T1000 (cell line): ENCODE data around the gene LCOR.

ENCODE experiments used
- DNase-seq: peaks from one replicate; lab custom pipeline; 2025; ENCODE audit warnings: mixed read lengths; lab: John Stamatoyannopoulos, UW

Gene LCOR

GRCh38 chr10:97012470-97012869 is 180.4 kb downstream of the LCOR start:
- no peak for DNase-seq

DNA sequence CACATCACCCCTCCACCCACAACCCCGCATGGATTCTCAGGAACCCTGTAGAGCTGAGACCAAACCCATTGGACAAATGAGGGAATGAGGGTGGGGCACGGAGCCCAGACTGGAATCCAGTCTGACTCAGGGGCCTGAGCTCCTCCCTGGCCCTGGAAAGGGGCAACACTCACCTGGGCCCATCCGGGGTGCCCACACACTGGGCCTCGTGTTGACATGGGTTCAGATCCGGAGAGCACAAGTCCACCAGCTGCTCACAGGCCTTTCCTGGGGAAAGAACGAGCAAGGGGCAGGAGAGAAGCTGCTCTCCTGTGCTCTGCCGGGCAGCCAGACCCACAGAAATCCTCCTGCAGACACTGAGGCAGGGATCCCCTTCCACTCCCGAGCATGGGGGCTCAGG is 181.5 kb downstream of the LCOR start:
- DNase-seq, result no peak

DNA sequence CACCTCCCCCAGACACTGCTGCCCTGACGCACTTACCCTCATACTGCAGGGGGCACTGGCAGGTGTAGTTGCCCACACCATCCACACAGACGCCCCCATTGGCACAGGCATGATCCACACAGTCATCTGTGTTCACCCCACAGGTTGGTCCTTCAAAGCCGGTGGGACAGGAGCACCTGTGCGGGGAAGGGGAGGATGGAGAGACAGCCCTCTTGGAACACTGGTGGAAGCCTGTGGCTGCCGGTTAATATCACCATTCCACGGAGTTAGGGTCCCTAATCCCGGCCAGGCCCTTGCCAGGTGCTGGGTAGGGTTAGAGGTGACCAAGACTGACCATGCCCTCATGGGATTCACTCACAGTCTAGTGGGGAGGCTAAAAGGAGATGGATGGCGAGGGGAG is 181.9 kb downstream of the LCOR start:
- DNase-seq, result no peak

DNA sequence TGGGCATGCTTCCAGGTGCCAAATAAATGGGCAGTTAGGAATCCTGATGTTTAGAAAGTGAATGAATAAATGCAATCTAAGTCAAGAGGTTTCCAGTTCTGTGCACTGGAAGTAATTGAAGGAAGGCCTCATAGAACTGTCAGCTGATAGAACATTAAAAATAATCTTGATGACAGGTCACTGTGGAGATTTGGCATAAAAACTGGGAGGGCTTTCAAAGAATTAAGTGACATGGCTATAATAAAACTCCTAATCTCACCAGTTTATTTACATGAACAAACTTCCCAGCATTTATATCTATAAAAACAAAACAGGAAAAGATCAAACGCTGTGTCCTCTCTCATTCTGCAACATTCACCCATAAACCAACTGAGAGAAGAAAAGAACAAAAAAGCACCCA is 183.1 kb downstream of the LCOR start:
- no peak for DNase-seq

DNA sequence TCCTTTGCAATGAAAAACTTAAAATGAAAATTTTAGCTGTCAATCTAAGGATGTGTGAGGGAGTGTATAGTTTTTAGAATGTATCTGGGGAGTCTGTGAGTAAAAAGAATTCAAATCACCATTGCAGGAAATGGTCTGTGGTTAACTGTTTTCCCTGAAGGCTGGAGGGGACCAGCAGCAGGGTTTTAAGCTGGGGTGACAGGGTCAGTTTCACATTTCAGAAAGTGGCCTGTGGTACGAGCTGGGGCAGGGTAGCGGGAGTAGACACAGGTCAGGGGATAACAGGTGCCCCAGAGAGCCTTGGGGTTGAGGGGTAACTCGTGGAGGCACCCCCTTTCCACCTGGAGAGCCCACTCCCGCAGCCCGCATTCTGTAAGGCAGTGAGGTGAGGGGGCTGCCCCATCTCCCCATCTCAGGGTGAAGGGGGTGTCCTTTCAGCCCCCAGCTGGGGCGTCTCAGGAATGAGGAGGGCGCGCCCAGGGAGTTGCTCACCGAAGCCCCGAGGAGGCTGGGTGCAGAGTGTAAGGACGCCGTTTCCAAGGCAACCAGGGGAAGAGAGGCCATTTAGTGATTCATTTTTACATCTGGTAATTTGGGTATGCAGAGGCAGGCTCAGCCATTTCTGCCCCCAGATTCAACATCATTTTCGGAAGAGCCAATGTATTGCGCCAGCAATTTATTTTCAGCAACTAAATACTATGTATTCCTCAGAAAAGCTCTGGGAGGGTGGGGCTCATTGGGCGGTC is 184.8 kb downstream of the LCOR start:
- DNase-seq, result no peak

GRCh38 chr10:97017474-97017903 is 185.4 kb downstream of the LCOR start:
- no peak for DNase-seq

DNA sequence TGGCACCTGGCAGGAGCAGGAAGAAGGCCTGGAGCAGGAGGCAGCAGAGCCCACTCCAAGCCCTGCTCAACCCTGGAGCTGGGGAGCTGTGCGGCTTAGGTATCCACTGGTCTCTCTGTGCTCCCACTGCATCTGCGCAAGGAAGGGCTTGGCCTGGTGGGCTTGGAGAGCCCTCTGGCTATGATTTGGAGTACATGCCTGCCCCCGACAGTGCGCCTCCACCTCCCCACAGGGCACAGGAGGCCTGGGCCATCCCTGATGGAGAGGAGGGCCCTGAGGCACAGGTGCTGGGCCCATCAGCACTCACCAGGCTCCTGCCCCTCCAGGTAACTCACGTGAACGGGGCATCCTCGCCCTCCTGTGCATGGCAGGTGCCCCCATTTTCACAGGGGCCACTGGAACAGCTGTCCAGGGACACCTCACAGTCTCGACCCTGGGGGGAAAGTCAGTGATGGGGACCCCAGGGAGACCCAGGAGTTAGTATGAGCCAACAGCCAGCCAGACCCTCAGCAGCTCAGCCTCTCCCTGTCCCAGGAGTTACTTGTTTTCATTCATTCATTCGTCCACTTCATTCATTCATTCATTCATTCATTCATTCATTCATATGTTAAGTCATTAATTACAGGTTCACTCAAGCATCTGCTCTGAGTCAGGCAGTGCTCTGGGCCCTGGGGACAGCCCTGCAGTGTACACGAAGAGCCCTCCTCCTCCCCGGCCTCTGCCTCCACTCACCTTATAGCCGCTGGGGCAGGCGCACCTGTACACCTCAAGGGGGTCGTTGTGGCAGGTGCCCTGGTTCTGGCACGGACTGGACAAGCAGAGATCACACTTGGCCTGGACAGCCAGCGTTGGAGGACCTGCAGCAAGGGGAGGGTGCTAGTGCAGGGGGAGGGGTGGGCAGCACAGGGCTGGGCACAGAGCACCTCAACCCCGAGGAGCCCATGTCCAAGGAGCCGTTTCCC is 186.4 kb downstream of the LCOR start:
- DNase-seq, result no peak

- DNase-seq, result no peak
Measured at GRCh38 chr10:97019213-97019844, 187.2 kb downstream of the LCOR start.

GRCh38 chr10:97020452-97021400 is 188.6 kb downstream of the LCOR start:
- DNase-seq, result no peak

DNA sequence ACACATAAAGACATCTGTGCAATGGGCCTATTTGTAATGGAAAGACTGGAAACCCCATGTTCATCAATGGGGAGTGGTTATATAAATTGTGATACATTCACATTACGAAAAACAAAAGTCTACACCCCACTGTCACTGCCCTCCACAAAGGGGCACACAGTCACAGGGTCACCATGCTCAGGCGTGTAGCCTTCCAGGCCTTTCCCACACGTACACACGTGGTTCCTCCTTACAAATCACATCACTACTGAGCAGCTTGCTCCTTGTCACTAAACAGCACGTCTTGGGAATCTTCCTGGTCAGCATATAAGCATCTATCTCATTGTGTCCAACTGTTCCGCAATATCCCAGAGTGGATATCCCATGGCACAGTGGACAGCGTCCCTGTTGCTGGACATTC is 190.5 kb downstream of the LCOR start:
- DNase-seq, result no peak

- no peak for DNase-seq
Measured at GRCh38 chr10:97023401-97024167, 191.5 kb downstream of the LCOR start.

GRCh38 chr10:97024168-97025073 is 192.3 kb downstream of the LCOR start:
- peak; percentile 71 for DNase-seq

GRCh38 chr10:97025613-97026242 is 193.6 kb downstream of the LCOR start:
- no peak for DNase-seq

- DNase-seq, result peak; percentile 26
Measured at GRCh38 chr10:97028126-97028831, 196.2 kb downstream of the LCOR start.

GRCh38 chr10:97028832-97029178 is 196.7 kb downstream of the LCOR start:
- no peak for DNase-seq

- DNase-seq, result no peak
Measured at GRCh38 chr10:97029271-97029670, 197.2 kb downstream of the LCOR start.

GRCh38 chr10:97030894-97031293 is 198.8 kb downstream of the LCOR start:
- DNase-seq, result no peak

- no peak for DNase-seq
Measured at GRCh38 chr10:97031459-97031858, 199.4 kb downstream of the LCOR start.

DNA sequence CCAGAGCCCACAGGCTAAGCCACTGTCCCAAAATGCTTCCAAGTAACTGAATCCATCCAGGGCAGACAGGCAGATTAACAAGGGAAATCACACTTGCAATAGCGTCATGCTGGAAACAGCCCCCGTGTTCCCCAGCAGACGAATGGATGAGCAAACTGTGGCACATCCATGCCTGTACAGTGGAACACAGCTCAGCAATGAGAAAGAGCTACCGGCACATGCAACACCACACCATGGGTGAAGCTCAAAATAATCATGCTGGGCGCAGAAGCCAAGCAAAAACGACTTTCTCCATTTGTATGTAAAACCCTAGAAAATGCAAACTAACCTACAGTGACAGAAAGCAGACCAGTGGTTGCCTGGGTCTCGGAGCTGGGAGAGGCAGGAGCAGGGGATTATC is 200.5 kb downstream of the LCOR start:
- DNase-seq, result no peak
